Measurements from ENCODE around the gene CASS4. TPM values are rescaled to one million over a fixed set of nuclear protein-coding genes. Genes with fewer than 3 reads are reported as not detected.
A peak's percentile ranks its signal among the peaks of the same experiment; 100 is the strongest.

CASS4 gene
- total and polyA plus RNA-seq, 9 of the 15 experiments (the other 6 are each of a cell fraction or from before 2014, with no cell fraction given) = 8.1 to 53.8 (median 26.7) TPM

DNA sequence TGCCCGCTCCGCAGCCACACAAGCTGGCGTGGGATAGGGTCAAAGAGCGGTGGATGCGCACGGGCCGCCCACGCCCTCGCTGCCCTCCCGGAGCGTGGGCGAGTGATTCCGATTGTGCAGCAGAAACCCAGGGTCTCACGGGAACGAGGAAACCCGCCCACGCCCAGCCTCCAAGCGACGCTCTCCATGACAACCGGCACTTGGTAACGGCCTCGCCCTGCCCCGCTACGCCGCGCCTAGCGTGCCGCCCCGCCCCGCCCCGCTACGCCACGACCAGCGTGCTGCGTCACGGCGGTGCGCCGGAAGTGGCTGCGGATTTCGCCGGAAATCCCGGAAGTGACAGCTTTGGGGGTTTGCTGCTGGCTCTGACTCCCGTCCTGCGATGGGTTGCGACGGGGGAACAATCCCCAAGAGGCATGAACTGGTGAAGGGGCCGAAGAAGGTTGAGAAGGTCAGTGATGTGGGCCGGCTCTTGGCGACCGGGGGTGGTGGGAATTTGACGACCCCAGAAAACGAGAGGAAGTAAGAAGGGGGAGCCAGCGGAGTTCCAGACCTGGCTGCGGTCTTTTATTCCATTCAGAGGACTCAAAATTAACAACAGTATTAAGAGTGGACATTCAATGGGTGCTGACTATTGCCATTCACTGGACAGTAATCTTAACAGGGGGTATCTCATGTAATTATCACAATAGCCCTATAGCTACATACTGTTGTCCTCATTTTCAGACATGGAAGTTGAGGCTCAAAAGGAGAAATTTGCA is 56.4 kb downstream of the CASS4 start, which contains the start of gene RTF2 (continued):
- TF ChIP-seq ZFP1 (CRISPR knock-in tag; IDR thresholded peaks at IDR 0.05) (no peak), POLR2AphosphoS2 (IDR thresholded peaks at IDR 0.05; ENCODE audit: low read length) (no peak), ZBTB49 (CRISPR knock-in tag; IDR thresholded peaks at IDR 0.05; ENCODE audit: borderline replicate concordance) (no peak), SETDB1 (IDR thresholded peaks at IDR 0.05; ENCODE audit: low read length) (no peak), MCM5 (IDR thresholded peaks at IDR 0.05; ENCODE audit: low read depth) (no peak), ZNF589 (CRISPR knock-in tag; IDR thresholded peaks at IDR 0.05; ENCODE audit: low read depth) (no peak), ZNF354B (CRISPR knock-in tag; IDR thresholded peaks at IDR 0.05) (no peak), ZNF184 (CRISPR knock-in tag; IDR thresholded peaks at IDR 0.05) (no peak), HDAC1 (IDR thresholded peaks at IDR 0.05) (peak in 1 of 2 experiments; percentile 95; a peak in 3 of 4 replicates), MBD2 (IDR thresholded peaks at IDR 0.05; ENCODE audit: borderline replicate concordance, low read depth) (peak; percentile 71; the same call in 1 of the 2 replicates), FOXA1 (IDR thresholded peaks at IDR 0.05; ENCODE audit: borderline replicate concordance) (no peak), CEBPZ (IDR thresholded peaks at IDR 0.05; ENCODE audit: borderline replicate concordance, low read depth, low read length) (no peak), ZNF197 (CRISPR knock-in tag; IDR thresholded peaks at IDR 0.05; ENCODE audit: low read depth) (no peak), NRF1 (conservative IDR thresholded peaks at IDR 0.05 in 1 of 2, IDR thresholded peaks at IDR 0.05 in 1 of 2) (peak; percentile 74 to 79), NR4A1 (CRISPR knock-in tag; IDR thresholded peaks at IDR 0.05) (no peak), NR4A1 (tag; IDR thresholded peaks at IDR 0.05) (no peak), ZNF586 (CRISPR knock-in tag; conservative IDR thresholded peaks at IDR 0.05) (no peak), PHF21A (IDR thresholded peaks at IDR 0.05; ENCODE audit: borderline replicate concordance, low read depth) (no peak), LEF1 (IDR thresholded peaks at IDR 0.05) (no peak), NFATC3 (IDR thresholded peaks at IDR 0.05) (no peak), TEAD1 (CRISPR knock-in tag; IDR thresholded peaks at IDR 0.05) (no peak; a peak in 2 of 4 replicates)
- TF ChIP-seq, protein P1, sequence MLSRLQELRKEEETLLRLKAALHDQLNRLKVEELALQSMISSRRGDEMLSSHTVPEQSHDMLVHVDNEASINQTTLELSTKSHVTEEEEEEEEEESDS (CRISPR knock-in tag; IDR thresholded peaks at IDR 0.05) = no peak
- TF ChIP-seq, protein P2, sequence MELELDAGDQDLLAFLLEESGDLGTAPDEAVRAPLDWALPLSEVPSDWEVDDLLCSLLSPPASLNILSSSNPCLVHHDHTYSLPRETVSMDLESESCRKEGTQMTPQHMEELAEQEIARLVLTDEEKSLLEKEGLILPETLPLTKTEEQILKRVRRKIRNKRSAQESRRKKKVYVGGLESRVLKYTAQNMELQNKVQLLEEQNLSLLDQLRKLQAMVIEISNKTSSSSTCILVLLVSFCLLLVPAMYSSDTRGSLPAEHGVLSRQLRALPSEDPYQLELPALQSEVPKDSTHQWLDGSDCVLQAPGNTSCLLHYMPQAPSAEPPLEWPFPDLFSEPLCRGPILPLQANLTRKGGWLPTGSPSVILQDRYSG (tag; conservative IDR thresholded peaks at IDR 0.05; ENCODE audit: low read depth) = no peak
